Gastrocnemius medialis (tissue), 4 donors: Measurements from ENCODE around the gene BANP.

Experiments
- CTCF ChIP-seq, 5 experiments: fragments of 450-650 bp in 3 of 5; fragments of 200-600 bp in 2 of 5; sonication (generic) in 2 of 5; IDR thresholded peaks in 4 of 5; conservative IDR thresholded peaks in 1 of 5; 1 replicate in 4 of 5; 2 replicates in 1 of 5; pipeline ENCODE4 v1.5.1; 2016 to 2019; ENCODE audit warnings: antibody characterized with exemption in 5 of 5, mild to moderate bottlenecking in 3 of 5, moderate library complexity in 3 of 5
- POLR2A ChIP-seq, 2 donors: fragments of 450-650 bp; IDR thresholded peaks; one replicate each; pipeline ENCODE4 v1.6.1; 2017; ENCODE audit warnings: antibody characterized with exemption in 2 of 2, mild to moderate bottlenecking in 2 of 2, moderate library complexity in 2 of 2

DNA sequence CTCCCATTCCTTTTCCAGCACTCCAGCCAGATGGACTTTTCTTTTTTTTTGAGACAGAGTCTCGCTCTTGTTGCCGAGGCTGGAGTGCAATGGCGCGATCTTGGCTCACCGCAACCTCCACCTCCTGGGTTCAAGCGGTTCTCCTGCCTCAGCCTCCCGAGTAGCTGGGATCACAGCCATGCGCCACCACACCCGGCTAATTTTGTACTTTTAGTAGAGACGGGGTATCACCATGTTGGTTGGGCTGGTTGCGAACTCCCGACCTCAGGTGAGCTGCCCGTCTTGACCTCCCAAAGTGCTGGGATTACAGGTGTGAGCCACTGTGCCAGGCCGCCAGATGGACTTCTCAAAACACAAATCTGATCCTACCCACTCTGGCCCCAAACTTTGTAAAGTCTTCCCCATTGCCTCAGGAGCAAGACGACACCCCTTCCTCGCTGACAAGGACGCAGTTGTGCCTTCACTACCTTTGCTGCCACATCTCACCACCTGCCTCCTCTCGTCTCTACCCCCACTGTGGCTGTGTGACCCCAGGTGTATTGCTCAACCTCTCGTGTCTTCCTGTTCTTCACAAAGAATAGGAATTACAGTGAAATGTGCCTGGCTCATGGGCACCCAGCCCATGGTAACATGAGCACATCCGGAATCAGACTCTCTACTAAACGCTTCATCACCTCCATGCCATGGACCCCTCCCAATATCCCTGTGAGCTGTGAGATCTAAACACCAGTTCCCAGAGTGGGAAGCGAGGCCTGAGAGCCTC, 3.7 kb upstream of the BANP start:
- TF ChIP-seq CTCF (IDR thresholded peaks at IDR 0.05 in 4 of 5, conservative IDR thresholded peaks at IDR 0.05 in 1 of 5) (no peak), POLR2A (IDR thresholded peaks at IDR 0.05) (no peak)
